H1 (cell line): ENCODE results near the gene ARMH1. TPM values are rescaled to one million over a fixed set of nuclear protein-coding genes. Genes with fewer than 3 reads are reported as not detected.

Experiments
- HDAC6 ChIP-seq: IDR thresholded peaks from one replicate; pipeline ENCODE4 v1.7.1; 2012; ENCODE audit warnings: low read depth, mild to moderate bottlenecking, inconsistent platforms, low read length, moderate library complexity
- NANOG ChIP-seq: IDR thresholded peaks from 2 replicates; pipeline ENCODE4 v1.6.1; 2011; ENCODE audit warnings: low read length, low read depth, mild to moderate bottlenecking, inconsistent platforms; ENCODE audit not compliant: insufficient read depth, poor library complexity, severe bottlenecking
- POLR2A ChIP-seq, 2 experiments: IDR thresholded peaks; 1 replicate in 1 of 2; 2 replicates in 1 of 2; pipeline ENCODE4 v1.6.1; 2011; ENCODE audit warnings: low read depth in 2 of 2, low read length in 2 of 2, mild to moderate bottlenecking in 2 of 2; ENCODE audit errors: control extremely low read depth in 1 of 2
- YY1 ChIP-seq: IDR thresholded peaks from 2 replicates; pipeline ENCODE4 v1.6.1; 2011; ENCODE audit warnings: low read depth, mild to moderate bottlenecking, low read length
- ZNF274 ChIP-seq: IDR thresholded peaks from 2 replicates; pipeline ENCODE4 v1.7.0; 2012; ENCODE audit warnings: low read length, borderline replicate concordance; ENCODE audit errors: extremely low read depth
- polyA plus RNA-seq, 7 experiments: library from polyadenylated mRNA; depleted of rRNA in 3 of 7; stranded (reverse) in 5 of 7; unstranded in 2 of 7; fragments of >200 nt in 5 of 7; fragments of 200-250 nt in 2 of 7; gene quantifications; 1 replicate in 5 of 7; 2 replicates in 1 of 7; 4 replicates in 1 of 7; pipeline versions ENCODE4 v1.2.1 to v1.2.3, GENCODE V29; 2011 to 2013; ENCODE audit warnings: missing spikeins in 2 of 7, mixed read lengths in 2 of 7
- total RNA-seq: library from RNA; stranded (reverse); fragmentation: NEBNext Ultra II Directional; extraction: Animal tissue kit (Norgen Biotek cat#: 25700); gene quantifications from 2 replicates; pipeline ENCODE4 v1.2.1, GENCODE V29; 2021

ARMH1 gene
- total and polyA plus RNA-seq, 2 of the 8 experiments (the other 6 are each of a cell fraction or from before 2014, with no cell fraction given) = 0.82 to 0.85 TPM

DNA sequence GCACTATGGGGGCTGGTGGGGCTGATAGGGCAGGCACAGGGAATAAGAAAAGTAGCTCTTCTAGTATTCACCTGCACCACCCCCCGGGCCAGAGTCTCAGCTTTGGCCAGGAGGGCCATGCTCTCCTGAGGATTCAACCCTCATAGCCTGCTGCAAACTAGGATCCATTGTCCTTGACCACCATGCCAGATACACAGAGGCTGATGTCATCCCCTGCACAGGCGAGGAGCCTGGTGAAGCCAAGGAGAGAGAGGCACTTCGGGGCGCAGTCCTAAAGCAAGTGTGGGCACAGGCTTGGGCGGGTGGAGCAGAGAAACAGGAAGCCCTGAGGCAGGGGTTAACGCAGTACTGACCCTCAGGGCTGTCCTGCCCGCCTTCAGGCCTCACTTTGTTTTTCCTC is 29.7 kb upstream of the ARMH1 start (continued):
- TF ChIP-seq ZNF274 (no peak), YY1 (no peak), NANOG (no peak), HDAC6 (no peak), POLR2A (IDR thresholded peaks at IDR 0.05; ENCODE audit: control extremely low read depth in 1 of 2, low read depth in 2 of 2, low read length in 2 of 2) (no peak)
- TF ChIP-seq, all 59 proteins: peak for 0
